GM23338 (cell line): Measurements from ENCODE around the gene GHRHR. TPM values are rescaled to one million over a fixed set of nuclear protein-coding genes. Genes with fewer than 3 reads are reported as not detected.

ENCODE experiments used
- ATAC-seq: fragments of 200-7000 bp; cut with Tn5 transposase; 3 replicates; pipeline ENCODE4 v1.9.1; 2020
- DNase-seq: peaks from one replicate; pipeline ENCODE4 v3.0.0-alpha.2; 2015; ENCODE audit warnings: low spot score
- H2AFZ ChIP-seq: fragments of 200-600 bp; sonication (generic); 2 replicates; pipeline ENCODE4 v1.8.0; 2016; ENCODE audit warnings: antibody characterized with exemption, mild to moderate bottlenecking, moderate library complexity
- H3F3A ChIP-seq: fragments of 200-600 bp; sonication (generic); replicated peaks from 2 replicates; pipeline ENCODE4 v1.8.0; 2017; ENCODE audit warnings: antibody characterized with exemption, mixed run types, low read depth
- H3K27ac ChIP-seq: fragments of 200-600 bp; sonication (generic); 2 replicates; pipeline ENCODE4 v1.6.1; 2016; ENCODE audit warnings: low read depth
- H3K27me3 ChIP-seq: fragments of 200-600 bp; sonication (generic); 2 replicates; pipeline ENCODE4 v1.8.0; 2016; ENCODE audit warnings: mild to moderate bottlenecking, mixed run types, moderate library complexity; ENCODE audit not compliant: insufficient read depth
- H3K36me3 ChIP-seq: fragments of 200-600 bp; sonication (generic); 2 replicates; pipeline ENCODE4 v1.8.0; 2016; ENCODE audit warnings: mild to moderate bottlenecking; ENCODE audit not compliant: insufficient read depth
- H3K4me1 ChIP-seq: fragments of 200-600 bp; sonication (generic); 2 replicates; pipeline ENCODE4 v1.8.0; 2016; ENCODE audit warnings: mild to moderate bottlenecking, moderate library complexity; ENCODE audit not compliant: insufficient read depth
- H3K4me2 ChIP-seq: fragments of 200-600 bp; sonication (generic); 2 replicates; pipeline ENCODE4 v1.7.1; 2017; ENCODE audit warnings: mixed run types
- H3K4me3 ChIP-seq: fragments of 200-600 bp; sonication (generic); 2 replicates; pipeline ENCODE4 v1.6.1; 2016; ENCODE audit warnings: mixed run types
- H3K79me2 ChIP-seq: fragments of 200-600 bp; sonication (generic); replicated peaks from 2 replicates; pipeline ENCODE4 v1.8.0; 2017; ENCODE audit warnings: mild to moderate bottlenecking; ENCODE audit not compliant: insufficient read depth
- H3K9me2 ChIP-seq: fragments of 200-600 bp; sonication (generic); 2 replicates; pipeline ENCODE4 v1.8.0; 2017; ENCODE audit not compliant: insufficient read depth
- H4K20me1 ChIP-seq: fragments of 200-600 bp; sonication (generic); replicated peaks from 2 replicates; pipeline ENCODE4 v1.8.0; 2017; ENCODE audit warnings: mild to moderate bottlenecking; ENCODE audit not compliant: insufficient read depth
- H3K27ac Mint-ChIP-seq: 2 replicates; pipeline ENCODE4 v1.8.0; 2020; ENCODE audit warnings: inconsistent platforms, mild to moderate bottlenecking, moderate library complexity, mixed read lengths
- H3K27me3 Mint-ChIP-seq: 3 replicates; pipeline ENCODE4 v1.8.0; 2022; ENCODE audit warnings: low read depth, mild to moderate bottlenecking, moderate library complexity, mixed read lengths, inconsistent platforms; ENCODE audit not compliant: insufficient read depth, poor library complexity
- H3K36me3 Mint-ChIP-seq: 3 replicates; pipeline ENCODE4 v1.8.0; 2021; ENCODE audit warnings: low read depth, mild to moderate bottlenecking, inconsistent platforms, moderate library complexity, mixed read lengths
- H3K4me1 Mint-ChIP-seq: 3 replicates; pipeline ENCODE4 v1.8.0; 2020; ENCODE audit warnings: mild to moderate bottlenecking, inconsistent platforms, mixed read lengths
- H3K4me3 Mint-ChIP-seq: 3 replicates; pipeline ENCODE4 v1.8.0; 2021; ENCODE audit warnings: moderate library complexity, mild to moderate bottlenecking, inconsistent platforms, mixed read lengths
- H3K9me3 Mint-ChIP-seq: 3 replicates; pipeline ENCODE4 v1.8.0; 2020; ENCODE audit warnings: moderate library complexity, mild to moderate bottlenecking, inconsistent platforms, mixed read lengths
- CREB1 ChIP-seq: fragments of 250-450 bp; sonication (Bioruptor Pico); IDR thresholded peaks from 2 replicates; pipeline ENCODE4 v1.5.0; 2020; ENCODE audit warnings: low read depth, mild to moderate bottlenecking, moderate library complexity
- ETS1 ChIP-seq: IDR thresholded peaks from 2 replicates; pipeline ENCODE4 v1.6.1; 2016; ENCODE audit warnings: antibody characterized with exemption
- EZH2phosphoT487 ChIP-seq: fragments of 200-600 bp; sonication (generic); IDR thresholded peaks from one replicate; pipeline ENCODE4 v1.8.1; 2018; ENCODE audit warnings: antibody characterized with exemption; ENCODE audit not compliant: unreplicated experiment
- NANOG ChIP-seq: IDR thresholded peaks from 2 replicates; pipeline ENCODE4 v1.6.1; 2016; ENCODE audit warnings: antibody characterized with exemption, borderline replicate concordance
- STAT1 ChIP-seq: IDR thresholded peaks from one replicate; pipeline ENCODE4 v1.6.1; 2016; ENCODE audit warnings: antibody characterized with exemption; ENCODE audit not compliant: unreplicated experiment
- polyA plus RNA-seq: library from polyadenylated mRNA; unstranded; fragments of >200 nt; fragmentation: Nextera tagmentation; extraction: Ambion mirVana; gene quantifications from 2 replicates; pipeline ENCODE4 v1.2.1, GENCODE V29; 2016
- total RNA-seq: library from RNA; depleted of rRNA; stranded (reverse); fragments of >200 nt; shearing (Covaris generic); gene quantifications from 2 replicates; pipeline ENCODE4 v1.2.3, GENCODE V29; 2014
- TF ChIP-seq, protein P1 (sequence below): fragments of 250-450 bp; sonication (Bioruptor Pico); IDR thresholded peaks from 2 replicates; pipeline ENCODE4 v1.5.0; 2020; ENCODE audit warnings: mild to moderate bottlenecking, moderate library complexity

The GHRHR gene
- total and polyA plus RNA-seq, 2 experiments from 2014 or later, result 2.2 TPM; not detected in 1

DNA sequence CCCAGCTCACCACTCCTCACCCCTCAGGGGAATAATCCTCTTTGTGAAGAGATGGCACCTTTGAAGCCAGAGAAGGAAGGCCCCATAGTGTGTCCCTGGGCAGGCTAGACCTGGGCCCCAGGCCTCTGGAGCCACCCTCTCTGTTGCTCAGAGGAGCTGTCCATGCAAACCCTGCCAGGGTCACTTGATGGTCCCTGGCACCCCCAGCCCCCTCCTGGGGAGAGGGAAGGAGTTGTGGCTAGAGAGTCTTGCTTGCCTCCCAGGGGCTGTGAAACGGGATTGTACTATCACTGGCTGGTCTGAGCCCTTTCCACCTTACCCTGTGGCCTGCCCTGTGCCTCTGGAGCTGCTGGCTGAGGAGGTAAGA, 5.8 kb downstream of the GHRHR start:
- Histone ChIP-seq H3F3A (no peaks in the 10 kb centered on the region), H3K79me2 (no peaks in the 10 kb centered on the region), H3K36me3 (no peaks in the 10 kb centered on the region), H4K20me1 (no peaks in the 10 kb centered on the region), H3K4me2 (no peak overlapping the region), H3K27me3 (no peaks in the 10 kb centered on the region), H3K9me2 (no peaks in the 10 kb centered on the region; the same call in 1 of the 2 replicates), H3K4me3 (no peak overlapping the region), H3K4me1 (no peaks in the 10 kb centered on the region), H2AFZ (no peak overlapping the region), H3K27ac (no peak overlapping the region)
- H3K36me3 Mint-ChIP-seq, result no peaks in the 10 kb centered on the region
- TF ChIP-seq STAT1, result no peak
- TF ChIP-seq, protein P1, sequence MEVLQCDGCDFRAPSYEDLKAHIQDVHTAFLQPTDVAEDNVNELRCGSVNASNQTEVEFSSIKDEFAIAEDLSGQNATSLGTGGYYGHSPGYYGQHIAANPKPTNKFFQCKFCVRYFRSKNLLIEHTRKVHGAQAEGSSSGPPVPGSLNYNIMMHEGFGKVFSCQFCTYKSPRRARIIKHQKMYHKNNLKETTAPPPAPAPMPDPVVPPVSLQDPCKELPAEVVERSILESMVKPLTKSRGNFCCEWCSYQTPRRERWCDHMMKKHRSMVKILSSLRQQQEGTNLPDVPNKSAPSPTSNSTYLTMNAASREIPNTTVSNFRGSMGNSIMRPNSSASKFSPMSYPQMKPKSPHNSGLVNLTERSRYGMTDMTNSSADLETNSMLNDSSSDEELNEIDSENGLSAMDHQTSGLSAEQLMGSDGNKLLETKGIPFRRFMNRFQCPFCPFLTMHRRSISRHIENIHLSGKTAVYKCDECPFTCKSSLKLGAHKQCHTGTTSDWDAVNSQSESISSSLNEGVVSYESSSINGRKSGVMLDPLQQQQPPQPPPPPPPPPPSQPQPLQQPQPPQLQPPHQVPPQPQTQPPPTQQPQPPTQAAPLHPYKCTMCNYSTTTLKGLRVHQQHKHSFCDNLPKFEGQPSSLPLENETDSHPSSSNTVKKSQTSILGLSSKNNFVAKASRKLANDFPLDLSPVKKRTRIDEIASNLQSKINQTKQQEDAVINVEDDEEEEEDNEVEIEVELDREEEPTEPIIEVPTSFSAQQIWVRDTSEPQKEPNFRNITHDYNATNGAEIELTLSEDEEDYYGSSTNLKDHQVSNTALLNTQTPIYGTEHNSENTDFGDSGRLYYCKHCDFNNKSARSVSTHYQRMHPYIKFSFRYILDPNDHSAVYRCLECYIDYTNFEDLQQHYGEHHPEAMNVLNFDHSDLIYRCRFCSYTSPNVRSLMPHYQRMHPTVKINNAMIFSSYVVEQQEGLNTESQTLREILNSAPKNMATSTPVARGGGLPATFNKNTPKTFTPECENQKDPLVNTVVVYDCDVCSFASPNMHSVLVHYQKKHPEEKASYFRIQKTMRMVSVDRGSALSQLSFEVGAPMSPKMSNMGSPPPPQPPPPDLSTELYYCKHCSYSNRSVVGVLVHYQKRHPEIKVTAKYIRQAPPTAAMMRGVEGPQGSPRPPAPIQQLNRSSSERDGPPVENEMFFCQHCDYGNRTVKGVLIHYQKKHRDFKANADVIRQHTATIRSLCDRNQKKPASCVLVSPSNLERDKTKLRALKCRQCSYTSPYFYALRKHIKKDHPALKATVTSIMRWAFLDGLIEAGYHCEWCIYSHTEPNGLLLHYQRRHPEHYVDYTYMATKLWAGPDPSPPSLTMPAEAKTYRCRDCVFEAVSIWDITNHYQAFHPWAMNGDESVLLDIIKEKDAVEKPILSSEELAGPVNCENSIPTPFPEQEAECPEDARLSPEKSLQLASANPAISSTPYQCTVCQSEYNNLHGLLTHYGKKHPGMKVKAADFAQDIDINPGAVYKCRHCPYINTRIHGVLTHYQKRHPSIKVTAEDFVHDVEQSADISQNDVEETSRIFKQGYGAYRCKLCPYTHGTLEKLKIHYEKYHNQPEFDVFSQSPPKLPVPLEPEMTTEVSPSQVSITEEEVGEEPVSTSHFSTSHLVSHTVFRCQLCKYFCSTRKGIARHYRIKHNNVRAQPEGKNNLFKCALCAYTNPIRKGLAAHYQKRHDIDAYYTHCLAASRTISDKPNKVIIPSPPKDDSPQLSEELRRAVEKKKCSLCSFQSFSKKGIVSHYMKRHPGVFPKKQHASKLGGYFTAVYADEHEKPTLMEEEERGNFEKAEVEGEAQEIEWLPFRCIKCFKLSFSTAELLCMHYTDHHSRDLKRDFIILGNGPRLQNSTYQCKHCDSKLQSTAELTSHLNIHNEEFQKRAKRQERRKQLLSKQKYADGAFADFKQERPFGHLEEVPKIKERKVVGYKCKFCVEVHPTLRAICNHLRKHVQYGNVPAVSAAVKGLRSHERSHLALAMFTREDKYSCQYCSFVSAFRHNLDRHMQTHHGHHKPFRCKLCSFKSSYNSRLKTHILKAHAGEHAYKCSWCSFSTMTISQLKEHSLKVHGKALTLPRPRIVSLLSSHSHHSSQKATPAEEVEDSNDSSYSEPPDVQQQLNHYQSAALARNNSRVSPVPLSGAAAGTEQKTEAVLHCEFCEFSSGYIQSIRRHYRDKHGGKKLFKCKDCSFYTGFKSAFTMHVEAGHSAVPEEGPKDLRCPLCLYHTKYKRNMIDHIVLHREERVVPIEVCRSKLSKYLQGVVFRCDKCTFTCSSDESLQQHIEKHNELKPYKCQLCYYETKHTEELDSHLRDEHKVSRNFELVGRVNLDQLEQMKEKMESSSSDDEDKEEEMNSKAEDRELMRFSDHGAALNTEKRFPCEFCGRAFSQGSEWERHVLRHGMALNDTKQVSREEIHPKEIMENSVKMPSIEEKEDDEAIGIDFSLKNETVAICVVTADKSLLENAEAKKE (CRISPR knock-in tag), result no peak
- TF ChIP-seq ETS1, result no peak
- TF ChIP-seq EZH2phosphoT487, result no peak
- ATAC-seq (no peak), DNase-seq (no peak)
- peaks cover 11% of the 10 kb centered on the region for H3K27me3 Mint-ChIP-seq
- H3K9me3 Mint-ChIP-seq, result no peaks in the 10 kb centered on the region
- no peak overlapping the region for H3K27ac Mint-ChIP-seq
- H3K4me3 Mint-ChIP-seq, result no peak overlapping the region
- peaks cover 4% of the 10 kb centered on the region for H3K4me1 Mint-ChIP-seq

DNA sequence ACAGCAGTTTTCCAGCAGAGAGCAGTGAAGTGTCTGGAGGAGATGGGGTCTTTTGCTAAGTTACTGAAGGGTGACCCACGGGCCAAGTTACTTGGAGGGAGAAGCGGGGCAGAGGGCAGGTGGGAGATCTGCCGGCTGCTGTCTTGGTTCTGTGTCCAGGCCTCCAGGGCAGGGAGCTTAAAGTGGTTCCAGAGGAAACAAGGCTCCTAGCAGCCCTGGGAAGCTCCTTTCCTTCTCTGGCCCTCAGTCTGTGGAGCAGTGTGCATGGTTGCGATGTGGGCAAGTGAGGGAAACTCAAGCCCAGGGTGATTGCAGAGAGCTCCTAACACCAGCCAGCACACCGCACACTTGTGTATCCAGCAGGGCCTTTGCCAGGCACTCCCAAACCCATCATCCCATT, 6.3 kb downstream of the GHRHR start:
- peaks cover 9% of the 10 kb centered on the region for H3K4me1 Mint-ChIP-seq
- no peaks in the 10 kb centered on the region for H3K36me3 ChIP-seq
- no peak overlapping the region for H3K4me3 ChIP-seq
- ATAC-seq, result no peak
- no peaks in the 10 kb centered on the region for H3K79me2 ChIP-seq
- H3K27ac Mint-ChIP-seq, result no peak overlapping the region
- no peak for DNase-seq
- H4K20me1 ChIP-seq, result no peaks in the 10 kb centered on the region
- H2AFZ ChIP-seq, result no peak overlapping the region
- H3K4me1 ChIP-seq, result no peaks in the 10 kb centered on the region
- H3K4me3 Mint-ChIP-seq, result no peak overlapping the region
- H3K9me2 ChIP-seq, result no peaks in the 10 kb centered on the region; the same call in 1 of the 2 replicates
- H3K9me3 Mint-ChIP-seq, result no peaks in the 10 kb centered on the region
- no peak overlapping the region for H3K27ac ChIP-seq
- H3K27me3 ChIP-seq, result no peaks in the 10 kb centered on the region
- H3K4me2 ChIP-seq, result no peak overlapping the region
- no peaks in the 10 kb centered on the region for H3F3A ChIP-seq
- peaks cover 16% of the 10 kb centered on the region for H3K27me3 Mint-ChIP-seq
- H3K36me3 Mint-ChIP-seq, result no peaks in the 10 kb centered on the region
- TF ChIP-seq ETS1 (no peak), NANOG (no peak), EZH2phosphoT487 (no peak), CREB1 (CRISPR knock-in tag) (no peak)
